ENCODE measurements around the gene DNAH14. TPM values are rescaled to one million over a fixed set of nuclear protein-coding genes. Genes with fewer than 3 reads are reported as not detected.

Gene DNAH14
- total and polyA plus RNA-seq, 10 of the 15 experiments (the other 5 are each of a cell fraction or from before 2014, with no cell fraction given) = 2.0 to 7.9 (median 4.8) TPM

GRCh38 chr1:225446981-225447615, 517.6 kb downstream of the DNAH14 start:
- Histone ChIP-seq H3K79me2 (ENCODE audit: control insufficient read depth, insufficient read depth, low read length) (no peaks in the 10 kb centered on the region), H3K4me1 (ENCODE audit: control insufficient read depth, insufficient read depth, low read length) (peaks cover 26% of the 10 kb centered on the region), H3K4me3 (no peak overlapping the region), H3K9me3 (replicated peaks; ENCODE audit: control insufficient read depth, insufficient read depth, low read length) (no peaks in the 10 kb centered on the region), H4K20me1 (ENCODE audit: control insufficient read depth, insufficient read depth) (no peaks in the 10 kb centered on the region), H3K36me3 (ENCODE audit: control insufficient read depth in 2 of 2, insufficient read depth in 2 of 2, low read length in 1 of 2) (no peaks in the 10 kb centered on the region), H2AFZ (ENCODE audit: control insufficient read depth, low read depth, low read length) (no peak overlapping the region), H3K27ac (ENCODE audit: control insufficient read depth, insufficient read depth) (no peak overlapping the region), H3K9ac (ENCODE audit: control insufficient read depth, insufficient read depth, low read length) (no peak overlapping the region), H3K4me2 (ENCODE audit: control insufficient read depth, insufficient read depth) (no peak overlapping the region), H3K27me3 (replicated peaks in 1 of 2; ENCODE audit: control insufficient read depth in 2 of 2, insufficient read depth in 2 of 2, low read length in 1 of 2) (no peaks in the 10 kb centered on the region; a peak in 1 of 4 replicates)
- CTCF ChIA-PET = no interaction called here
- no peak for FAIRE-seq
- ATAC-seq = no peak
- intact Hi-C loops (cut with micrococcal nuclease; ENCODE audit: unreplicated experiment) (no loop called here), in situ Hi-C loops (cut with MboI) (no loop called here)
- TF ChIP-seq ZNF687 (IDR thresholded peaks at IDR 0.05) (no peak), IRF5 (IDR thresholded peaks at IDR 0.05; ENCODE audit: borderline replicate concordance) (no peak), CUX1 (IDR thresholded peaks at IDR 0.05; ENCODE audit: insufficient replicate concordance, low read depth, low read length) (no peak), MLLT1 (IDR thresholded peaks at IDR 0.05) (no peak), GATAD2B (conservative IDR thresholded peaks at IDR 0.05; ENCODE audit: low read depth) (no peak), FOXM1 (IDR thresholded peaks at IDR 0.05; ENCODE audit: low read depth, low read length) (no peak), NBN (IDR thresholded peaks at IDR 0.05) (no peak)
- RAD21 ChIA-PET (ENCODE audit: unreplicated experiment) = interaction anchor here (0.9 to 4.3 kb wide), 2 partner anchors 21 to 25 kb away, joined by 3 to 22 read pairs; no protein-coding TSS in a partner anchor
- SMC1A ChIA-PET (ENCODE audit: uncharacterized antibody, unreplicated experiment) = no interaction called here
- WGBS (ENCODE audit: insufficient coverage, insufficient replicate concordance, low lambda C conversion rate, missing lambda C conversion rate) = 71% methylated on average over 9 of the region's 9 CpGs
- DNase-seq (ENCODE audit: low read depth, low spot score) = no peak
- no TSS peak for BruUV-seq (replicated peaks)
- POLR2A ChIA-PET = interaction anchor here (4.3 kb wide), 1 partner anchor 19 kb away, joined by 31 read pairs; the partner anchor contains the start of gene LBR

Measured in GM12878 (cell line).